NCI-H2171 treated with DMSO at 0.1 percent for 48 hours (cell line): Measurements from ENCODE around the gene MEF2C.

ENCODE experiments used
- DNase-seq: peaks from one replicate; lab custom pipeline; 2025; lab: John Stamatoyannopoulos, UW

The MEF2C gene

DNA sequence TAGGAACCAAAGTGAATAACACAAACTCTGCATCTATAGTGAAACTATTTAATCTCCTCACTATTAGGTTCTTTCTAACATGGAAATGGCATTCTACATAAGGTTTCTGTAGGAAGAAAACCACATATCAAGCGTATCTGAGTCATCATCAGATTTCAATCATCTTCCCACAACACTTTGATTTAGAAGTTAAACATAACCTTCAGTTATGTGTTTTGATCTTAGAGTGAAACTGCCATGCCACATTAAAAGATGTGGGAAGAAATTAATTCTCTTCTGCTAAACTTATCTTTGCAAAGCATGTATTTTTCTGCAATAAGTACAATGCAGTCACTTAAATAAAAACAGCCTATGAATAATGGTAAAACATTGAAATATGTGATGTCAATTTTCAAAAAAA lies 55.0 kb downstream of the MEF2C start:
- DNase-seq: no peak

GRCh38 chr5:88826646-88827585 lies 56.1 kb downstream of the MEF2C start:
- DNase-seq: no peak

GRCh38 chr5:88825584-88826315 lies 57.2 kb downstream of the MEF2C start:
- DNase-seq: no peak

GRCh38 chr5:88824892-88825583 lies 57.9 kb downstream of the MEF2C start:
- DNase-seq: no peak

- no peak for DNase-seq
Measured at GRCh38 chr5:88824141-88824540, 58.8 kb downstream of the MEF2C start.

GRCh38 chr5:88823201-88823600 lies 59.8 kb downstream of the MEF2C start:
- no peak for DNase-seq

- no peak for DNase-seq
Measured at GRCh38 chr5:88821161-88821560, 61.8 kb downstream of the MEF2C start.

GRCh38 chr5:88820581-88820980 lies 62.4 kb downstream of the MEF2C start:
- DNase-seq: no peak

DNA sequence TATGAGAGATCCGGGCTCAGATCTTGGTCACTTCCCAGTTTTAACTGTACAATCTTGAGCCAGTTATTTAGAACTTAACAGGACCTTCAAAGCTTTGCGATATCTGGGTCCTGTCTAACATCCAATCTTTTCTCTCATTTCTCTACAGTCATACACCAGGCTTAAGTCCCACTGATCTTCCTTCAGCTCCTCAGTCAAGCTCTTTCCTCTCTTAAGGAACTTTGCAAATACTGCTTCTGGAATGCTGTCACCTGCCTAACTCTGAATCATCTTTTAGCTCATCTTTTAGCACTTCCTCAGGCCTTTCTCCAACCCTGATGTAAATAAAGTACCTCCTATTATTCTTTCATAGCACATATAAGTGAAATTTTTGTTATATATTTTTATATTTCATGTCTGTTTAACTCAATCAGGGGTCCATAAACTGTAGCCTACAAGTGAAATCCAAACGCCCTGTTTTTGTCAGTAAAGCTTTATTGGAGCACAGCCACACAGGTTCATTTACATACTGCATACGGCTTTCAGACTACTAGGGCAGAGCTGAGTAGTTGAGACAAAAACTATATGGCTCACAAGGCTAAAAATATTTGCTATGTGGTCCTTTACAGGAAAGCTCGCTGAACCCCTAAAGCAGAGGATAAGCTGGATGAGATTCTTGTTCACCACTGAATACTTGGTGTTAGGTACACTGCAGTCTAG lies 63.5 kb downstream of the MEF2C start:
- DNase-seq: no peak

GRCh38 chr5:88818296-88818695 lies 64.7 kb downstream of the MEF2C start:
- DNase-seq: no peak

GRCh38 chr5:88816195-88816594 lies 66.8 kb downstream of the MEF2C start:
- no peak for DNase-seq

DNA sequence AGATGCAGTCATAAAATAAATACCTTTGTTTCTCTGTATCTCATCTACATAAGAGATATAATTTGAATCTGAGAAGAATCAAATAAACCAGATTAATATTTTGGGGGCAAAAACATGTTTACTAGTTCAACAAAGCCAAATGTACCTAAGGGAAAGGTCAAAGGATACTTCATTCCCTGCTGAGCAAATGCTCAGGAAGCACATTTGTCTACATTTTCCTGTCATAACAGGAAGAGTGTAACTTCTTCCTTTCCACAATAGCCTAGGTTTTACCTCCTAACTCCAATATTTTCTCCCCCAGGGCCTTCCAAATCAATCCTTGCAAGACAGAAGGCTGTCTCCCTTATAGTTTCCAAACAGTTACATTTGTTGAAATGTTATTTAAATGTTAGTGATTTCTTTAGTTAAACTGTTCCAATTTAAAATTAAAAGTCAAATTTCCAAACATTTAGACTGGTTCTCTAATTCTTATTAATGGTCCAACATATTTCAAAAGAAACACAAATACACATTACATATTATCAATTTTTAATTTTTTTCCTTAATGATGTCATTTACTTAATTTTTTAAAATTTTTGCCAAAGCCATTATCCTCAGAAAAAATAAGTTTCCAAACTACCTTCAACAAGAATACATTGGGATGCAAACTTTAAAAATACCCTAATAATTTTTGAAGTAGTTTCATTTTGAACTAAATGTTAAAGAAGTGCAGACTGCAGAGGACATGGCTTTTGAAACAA lies 67.8 kb downstream of the MEF2C start:
- DNase-seq: no peak

GRCh38 chr5:88813805-88814575 lies 69.0 kb downstream of the MEF2C start:
- DNase-seq: no peak

GRCh38 chr5:88813244-88813643 lies 69.7 kb downstream of the MEF2C start:
- no peak for DNase-seq

DNA sequence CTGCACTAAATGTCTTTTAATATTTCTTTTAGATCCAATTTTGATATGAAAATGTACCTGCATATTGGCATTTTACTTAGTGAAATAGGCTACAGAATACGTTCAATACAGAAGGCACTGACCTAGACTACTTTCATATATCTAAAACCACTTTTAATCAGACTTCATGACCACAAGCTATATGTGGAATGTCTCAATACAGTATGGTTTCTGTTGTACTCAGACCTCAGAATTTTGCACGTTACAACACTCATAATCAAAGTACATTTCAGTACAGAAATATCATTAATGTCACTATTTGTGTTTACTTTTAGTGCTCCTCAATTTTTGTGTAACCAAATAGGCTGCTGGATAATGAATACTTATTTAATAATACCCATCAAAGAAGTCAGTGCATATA lies 74.8 kb downstream of the MEF2C start:
- DNase-seq: no peak

DNA sequence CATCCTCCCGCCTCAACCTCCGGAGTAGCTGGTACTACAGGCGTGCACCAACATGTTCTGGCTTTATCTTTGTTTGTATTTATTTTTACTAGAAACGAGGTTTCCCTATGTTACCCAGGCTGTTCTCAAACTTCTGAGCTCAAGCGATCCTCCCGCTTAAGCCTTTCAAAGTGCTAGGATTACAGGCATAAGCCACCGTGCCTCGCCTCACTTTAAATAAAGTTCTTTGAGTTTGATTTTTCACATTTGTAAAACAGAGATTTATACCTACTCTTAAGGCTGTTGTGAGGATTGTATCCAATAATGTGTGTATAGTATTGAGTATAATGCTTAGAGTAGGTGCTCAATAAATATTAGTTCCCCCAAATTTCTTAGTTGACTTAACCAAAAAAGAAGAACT lies 75.7 kb downstream of the MEF2C start:
- DNase-seq: no peak

DNA sequence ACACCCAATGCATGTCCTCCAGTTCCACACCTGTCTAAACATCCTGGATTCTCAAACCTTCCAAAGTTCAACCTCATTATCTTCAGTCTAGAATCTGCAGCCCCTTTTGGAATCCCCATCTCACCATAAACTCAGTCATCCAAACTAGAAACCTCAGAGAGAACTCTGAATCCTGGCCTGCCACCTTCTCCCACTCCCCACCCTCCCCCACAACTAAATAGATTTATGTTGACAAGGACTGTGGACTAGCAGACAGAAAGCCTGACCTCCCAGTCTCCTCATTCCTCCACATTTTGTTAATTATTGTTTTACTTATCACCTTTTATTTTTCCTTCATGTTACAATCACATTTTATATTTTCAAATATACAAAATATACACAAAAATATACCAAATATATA lies 76.6 kb downstream of the MEF2C start:
- DNase-seq: no peak

DNA sequence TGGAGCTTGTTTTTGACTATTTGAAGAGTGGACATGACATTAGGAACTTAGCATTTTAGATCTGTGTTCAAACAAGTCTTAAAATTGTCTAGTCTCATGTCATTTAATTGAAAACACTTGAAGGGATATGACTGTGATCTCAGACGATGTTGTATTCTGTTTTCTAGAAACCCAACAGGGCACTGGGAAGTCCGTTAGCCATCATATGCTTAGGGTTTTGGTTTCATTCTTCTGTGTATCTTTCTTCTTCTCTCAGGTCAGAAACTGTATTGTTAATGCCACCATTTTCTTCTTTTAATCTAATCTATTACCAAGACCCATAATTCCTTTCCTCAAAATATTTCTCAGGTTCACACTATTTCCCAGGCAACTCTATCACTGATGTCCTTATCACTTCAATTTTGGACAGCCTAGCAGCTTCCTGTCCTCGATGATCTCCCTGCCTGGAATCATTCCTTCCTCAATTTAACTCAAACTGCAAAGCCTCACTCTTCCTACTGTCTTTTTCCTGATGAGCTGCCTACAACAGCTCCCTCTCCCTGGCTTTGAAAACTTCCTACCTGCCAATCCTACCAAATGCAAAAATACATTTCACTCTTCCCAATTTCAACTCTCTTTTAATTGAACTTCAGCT lies 77.7 kb downstream of the MEF2C start:
- DNase-seq: no peak

- DNase-seq: no peak
Measured at GRCh38 chr5:88804444-88804843, 78.5 kb downstream of the MEF2C start.

GRCh38 chr5:88803309-88803708 lies 79.7 kb downstream of the MEF2C start:
- no peak for DNase-seq
